Measurements from ENCODE around the gene ACTR1B. TPM values are rescaled to one million over a fixed set of nuclear protein-coding genes. Genes with fewer than 3 reads are reported as not detected.

ACTR1B gene
- total RNA-seq, 4 donors from 2014 or later, result 31.5 to 84.8 (median 54.8) TPM

- TF ChIP-seq CTCF (IDR thresholded peaks at IDR 0.05; ENCODE audit: low read depth), result no peak
Measured at GRCh38 chr2:97677480-97677879, 13.6 kb upstream of the ACTR1B start.

- no peak for TF ChIP-seq CTCF (IDR thresholded peaks at IDR 0.05; ENCODE audit: low read depth)
Measured at GRCh38 chr2:97676620-97677019, 12.8 kb upstream of the ACTR1B start.

- TF ChIP-seq CTCF (IDR thresholded peaks at IDR 0.05; ENCODE audit: low read depth), result no peak
Measured at GRCh38 chr2:97675430-97676113, 11.7 kb upstream of the ACTR1B start.

- TF ChIP-seq CTCF (IDR thresholded peaks at IDR 0.05; ENCODE audit: low read depth), result no peak
Measured at GRCh38 chr2:97673915-97674283, 10.1 kb upstream of the ACTR1B start.

GRCh38 chr2:97673182-97673914 lies 9.5 kb upstream of the ACTR1B start:
- no peak for TF ChIP-seq CTCF (IDR thresholded peaks at IDR 0.05; ENCODE audit: low read depth)

- TF ChIP-seq CTCF (IDR thresholded peaks at IDR 0.05; ENCODE audit: low read depth), result no peak
Measured at GRCh38 chr2:97671526-97671925, 7.7 kb upstream of the ACTR1B start.

GRCh38 chr2:97670471-97670870 lies 6.6 kb upstream of the ACTR1B start:
- no peak for TF ChIP-seq CTCF (IDR thresholded peaks at IDR 0.05; ENCODE audit: low read depth)

All from subcutaneous adipose tissue (tissue), 4 donors.